ENCODE results near the gene SH2D7. TPM values are rescaled to one million over a fixed set of nuclear protein-coding genes. Genes with fewer than 3 reads are reported as not detected.
A peak's percentile ranks its signal among the peaks of the same experiment; 100 is the strongest.

Gene SH2D7
- total RNA-seq, 1 experiment from 2014 or later: not detected

DNA sequence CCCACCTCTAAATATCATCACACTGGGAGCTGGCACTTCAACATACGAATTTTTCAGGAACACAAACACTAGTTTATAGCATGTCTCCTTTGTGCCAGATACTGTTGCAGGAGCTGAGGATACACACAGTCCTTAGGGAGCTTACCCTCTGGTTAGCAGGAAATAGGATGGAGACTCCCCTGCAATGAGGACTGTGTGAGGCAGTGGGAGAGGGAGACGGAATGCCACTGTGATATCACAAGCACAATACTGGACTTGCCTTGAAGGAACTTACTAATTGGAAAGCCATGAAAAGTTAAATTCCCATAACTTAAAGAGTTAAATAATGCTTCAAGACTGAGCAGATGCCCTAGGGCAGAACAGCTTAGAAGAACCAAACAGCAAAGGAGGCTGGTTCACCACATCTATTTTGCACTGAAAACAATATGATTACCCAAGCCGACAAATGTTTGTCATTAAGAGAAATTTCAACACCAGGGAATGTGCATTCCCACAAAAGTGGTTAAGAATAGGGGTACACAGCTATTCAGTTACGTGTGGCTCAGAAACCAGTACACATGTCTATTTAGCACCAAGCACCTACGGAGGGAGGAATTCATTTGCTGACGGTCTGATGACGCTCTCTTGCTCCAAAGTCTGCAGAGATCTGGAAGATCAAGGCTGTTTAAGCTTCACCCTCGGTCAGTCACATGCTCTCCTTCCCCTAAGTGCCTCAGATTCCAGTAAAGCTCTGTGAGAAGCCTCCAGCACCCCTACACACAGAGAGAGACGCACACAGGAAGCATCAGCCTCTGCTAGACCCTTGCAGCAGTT is 20.1 kb upstream of the SH2D7 start:
- Histone ChIP-seq H3K79me1 (ENCODE audit: insufficient read depth, low read depth, low read length, poor library complexity, severe bottlenecking) (no peaks in the 10 kb centered on the region), H3K56ac (ENCODE audit: insufficient read length, low read depth, low read length) (no peak overlapping the region), H2AFZ (ENCODE audit: low read length) (no peak overlapping the region), H2BK12ac (ENCODE audit: insufficient read length, low read depth, low read length) (no peak overlapping the region), H4K8ac (replicated peaks; ENCODE audit: insufficient read length, low read depth, low read length) (no peak overlapping the region), H4K20me1 (ENCODE audit: control insufficient read depth, insufficient read depth, insufficient read length) (no peaks in the 10 kb centered on the region), H3K9ac (ENCODE audit: extremely low read depth, insufficient read length, low read length) (no peak overlapping the region), H3T11ph (ENCODE audit: low read length) (no peak overlapping the region), H3K23ac (ENCODE audit: insufficient read length, low read depth, low read length) (no peak overlapping the region), H2AK5ac (ENCODE audit: insufficient read length, low read length) (no peak overlapping the region), H3K9me3 (ENCODE audit: control insufficient read depth, low read depth, low read length) (no peaks in the 10 kb centered on the region), H3K4me1 (ENCODE audit: insufficient read depth, low read length) (peaks cover 18% of the 10 kb centered on the region), H3K23me2 (ENCODE audit: insufficient read length, low read depth, low read length, poor library complexity, severe bottlenecking) (no peaks in the 10 kb centered on the region), H3K14ac (ENCODE audit: insufficient read depth, low read length) (no peak overlapping the region), H2BK20ac (ENCODE audit: low read depth, low read length, poor library complexity, severe bottlenecking) (no peak overlapping the region), H3K4ac (ENCODE audit: low read depth, low read length) (no peak overlapping the region), H4K5ac (ENCODE audit: insufficient read length, low read depth, low read length) (no peak overlapping the region), H3K79me2 (ENCODE audit: insufficient read depth, low read length) (no peaks in the 10 kb centered on the region; the same call in 1 of the 2 replicates), H3K18ac (ENCODE audit: insufficient read length, low read depth, low read length) (no peak overlapping the region), H3K4me2 (ENCODE audit: insufficient read depth, insufficient read length, low read length) (no peak overlapping the region), H4K91ac (ENCODE audit: insufficient read length, low read depth, low read length) (no peak overlapping the region), H2BK5ac (ENCODE audit: insufficient read length, low read length) (no peak overlapping the region), H3K27me3 (ENCODE audit: insufficient read depth, low read length) (no peaks in the 10 kb centered on the region), H2BK15ac (ENCODE audit: low read depth, low read length) (no peak overlapping the region), H2BK120ac (ENCODE audit: low read depth, low read length, poor library complexity, severe bottlenecking) (no peak overlapping the region), H3K27ac (ENCODE audit: insufficient read length, low read depth, low read length) (no peak overlapping the region)
- peak overlapping the region in 1 of 3 experiments; percentile 82; a peak in 1 of 7 replicates for H3K27ac Mint-ChIP-seq
- peaks cover 0 to 4% (median 0%) of the 10 kb centered on the region in 3 experiments; a peak in 2 of 7 replicates for H3K36me3 Mint-ChIP-seq (ENCODE audit: insufficient read depth in 1 of 3, low read depth in 3 of 3)
- no CpG with 5 or more reads among the region's 9 CpGs for WGBS (ENCODE audit: extremely low coverage, insufficient read length, low lambda C conversion rate)
- DNase-seq: no peak
- H3K4me1 Mint-ChIP-seq: peaks cover 51 to 62% of the 10 kb centered on the region in 2 experiments
- no peak for TF ChIP-seq CTCF (conservative IDR thresholded peaks at IDR 0.05)
- no peak overlapping the region for H3K4me3 Mint-ChIP-seq
- no peaks in the 10 kb centered on the region for H3K9me3 Mint-ChIP-seq
- no peaks in the 10 kb centered on the region; the same call in 1 of the 2 replicates for H3K27me3 Mint-ChIP-seq (ENCODE audit: low read depth)
